GM12878 (cell line): Measurements from ENCODE around the gene PLEKHG4B.
"Not testable (repeated sequence)": the region's sequence is repeated elsewhere in the genome, so short reads cannot be mapped to it uniquely, and the experiment has no call there.

Experiments used
- ZNF384 ChIP-seq: IDR thresholded peaks from 2 replicates; pipeline ENCODE4 v1.6.1; 2012; ENCODE audit warnings: low read depth, mild to moderate bottlenecking, low read length, improper control_type of control experiment, borderline replicate concordance
- TF ChIP-seq, protein P1 (sequence below): fragments of 450-650 bp; formaldehyde crosslinking; IDR thresholded peaks from 2 replicates; pipeline ENCODE4 v1.4.0; 2020; ENCODE audit warnings: mild to moderate bottlenecking, moderate library complexity
- TF ChIP-seq, protein P2 (sequence below): fragments of 150-350 bp; IDR thresholded peaks from 2 replicates; pipeline ENCODE4 v1.6.1; 2016; ENCODE audit warnings: low read depth, low read length
- TF ChIP-seq, protein P3 (sequence below): fragments of 450-650 bp; IDR thresholded peaks from 2 replicates; pipeline ENCODE4 v1.6.1; 2017; ENCODE audit warnings: mild to moderate bottlenecking, moderate library complexity

DNA sequence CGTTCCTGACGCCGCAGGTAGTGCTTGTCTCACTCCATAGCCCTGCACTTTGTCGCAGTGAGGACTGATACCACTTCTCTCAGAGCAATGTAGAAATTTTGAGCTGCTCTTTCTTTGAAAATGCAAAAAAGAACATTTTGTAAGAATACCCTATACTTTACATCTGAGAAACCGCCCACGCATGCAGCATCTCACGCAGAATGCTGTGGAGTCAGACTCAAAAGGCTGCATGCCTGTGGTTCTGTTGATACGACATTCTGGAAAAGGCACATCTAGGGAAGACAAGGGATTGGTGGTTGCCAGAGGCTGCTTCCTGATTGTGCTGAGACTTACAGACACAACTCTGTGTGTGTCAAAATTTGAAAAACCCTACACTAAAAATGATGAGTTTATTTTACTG is 146.0 kb downstream of the PLEKHG4B start:
- TF ChIP-seq, protein P1, sequence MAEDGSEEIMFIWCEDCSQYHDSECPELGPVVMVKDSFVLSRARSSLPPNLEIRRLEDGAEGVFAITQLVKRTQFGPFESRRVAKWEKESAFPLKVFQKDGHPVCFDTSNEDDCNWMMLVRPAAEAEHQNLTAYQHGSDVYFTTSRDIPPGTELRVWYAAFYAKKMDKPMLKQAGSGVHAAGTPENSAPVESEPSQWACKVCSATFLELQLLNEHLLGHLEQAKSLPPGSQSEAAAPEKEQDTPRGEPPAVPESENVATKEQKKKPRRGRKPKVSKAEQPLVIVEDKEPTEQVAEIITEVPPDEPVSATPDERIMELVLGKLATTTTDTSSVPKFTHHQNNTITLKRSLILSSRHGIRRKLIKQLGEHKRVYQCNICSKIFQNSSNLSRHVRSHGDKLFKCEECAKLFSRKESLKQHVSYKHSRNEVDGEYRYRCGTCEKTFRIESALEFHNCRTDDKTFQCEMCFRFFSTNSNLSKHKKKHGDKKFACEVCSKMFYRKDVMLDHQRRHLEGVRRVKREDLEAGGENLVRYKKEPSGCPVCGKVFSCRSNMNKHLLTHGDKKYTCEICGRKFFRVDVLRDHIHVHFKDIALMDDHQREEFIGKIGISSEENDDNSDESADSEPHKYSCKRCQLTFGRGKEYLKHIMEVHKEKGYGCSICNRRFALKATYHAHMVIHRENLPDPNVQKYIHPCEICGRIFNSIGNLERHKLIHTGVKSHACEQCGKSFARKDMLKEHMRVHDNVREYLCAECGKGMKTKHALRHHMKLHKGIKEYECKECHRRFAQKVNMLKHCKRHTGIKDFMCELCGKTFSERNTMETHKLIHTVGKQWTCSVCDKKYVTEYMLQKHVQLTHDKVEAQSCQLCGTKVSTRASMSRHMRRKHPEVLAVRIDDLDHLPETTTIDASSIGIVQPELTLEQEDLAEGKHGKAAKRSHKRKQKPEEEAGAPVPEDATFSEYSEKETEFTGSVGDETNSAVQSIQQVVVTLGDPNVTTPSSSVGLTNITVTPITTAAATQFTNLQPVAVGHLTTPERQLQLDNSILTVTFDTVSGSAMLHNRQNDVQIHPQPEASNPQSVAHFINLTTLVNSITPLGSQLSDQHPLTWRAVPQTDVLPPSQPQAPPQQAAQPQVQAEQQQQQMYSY (CRISPR knock-in tag) = not testable (repeated sequence)
- TF ChIP-seq, protein P2, sequence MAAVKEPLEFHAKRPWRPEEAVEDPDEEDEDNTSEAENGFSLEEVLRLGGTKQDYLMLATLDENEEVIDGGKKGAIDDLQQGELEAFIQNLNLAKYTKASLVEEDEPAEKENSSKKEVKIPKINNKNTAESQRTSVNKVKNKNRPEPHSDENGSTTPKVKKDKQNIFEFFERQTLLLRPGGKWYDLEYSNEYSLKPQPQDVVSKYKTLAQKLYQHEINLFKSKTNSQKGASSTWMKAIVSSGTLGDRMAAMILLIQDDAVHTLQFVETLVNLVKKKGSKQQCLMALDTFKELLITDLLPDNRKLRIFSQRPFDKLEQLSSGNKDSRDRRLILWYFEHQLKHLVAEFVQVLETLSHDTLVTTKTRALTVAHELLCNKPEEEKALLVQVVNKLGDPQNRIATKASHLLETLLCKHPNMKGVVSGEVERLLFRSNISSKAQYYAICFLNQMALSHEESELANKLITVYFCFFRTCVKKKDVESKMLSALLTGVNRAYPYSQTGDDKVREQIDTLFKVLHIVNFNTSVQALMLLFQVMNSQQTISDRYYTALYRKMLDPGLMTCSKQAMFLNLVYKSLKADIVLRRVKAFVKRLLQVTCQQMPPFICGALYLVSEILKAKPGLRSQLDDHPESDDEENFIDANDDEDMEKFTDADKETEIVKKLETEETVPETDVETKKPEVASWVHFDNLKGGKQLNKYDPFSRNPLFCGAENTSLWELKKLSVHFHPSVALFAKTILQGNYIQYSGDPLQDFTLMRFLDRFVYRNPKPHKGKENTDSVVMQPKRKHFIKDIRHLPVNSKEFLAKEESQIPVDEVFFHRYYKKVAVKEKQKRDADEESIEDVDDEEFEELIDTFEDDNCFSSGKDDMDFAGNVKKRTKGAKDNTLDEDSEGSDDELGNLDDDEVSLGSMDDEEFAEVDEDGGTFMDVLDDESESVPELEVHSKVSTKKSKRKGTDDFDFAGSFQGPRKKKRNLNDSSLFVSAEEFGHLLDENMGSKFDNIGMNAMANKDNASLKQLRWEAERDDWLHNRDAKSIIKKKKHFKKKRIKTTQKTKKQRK = not testable (repeated sequence)
- TF ChIP-seq, protein P3, sequence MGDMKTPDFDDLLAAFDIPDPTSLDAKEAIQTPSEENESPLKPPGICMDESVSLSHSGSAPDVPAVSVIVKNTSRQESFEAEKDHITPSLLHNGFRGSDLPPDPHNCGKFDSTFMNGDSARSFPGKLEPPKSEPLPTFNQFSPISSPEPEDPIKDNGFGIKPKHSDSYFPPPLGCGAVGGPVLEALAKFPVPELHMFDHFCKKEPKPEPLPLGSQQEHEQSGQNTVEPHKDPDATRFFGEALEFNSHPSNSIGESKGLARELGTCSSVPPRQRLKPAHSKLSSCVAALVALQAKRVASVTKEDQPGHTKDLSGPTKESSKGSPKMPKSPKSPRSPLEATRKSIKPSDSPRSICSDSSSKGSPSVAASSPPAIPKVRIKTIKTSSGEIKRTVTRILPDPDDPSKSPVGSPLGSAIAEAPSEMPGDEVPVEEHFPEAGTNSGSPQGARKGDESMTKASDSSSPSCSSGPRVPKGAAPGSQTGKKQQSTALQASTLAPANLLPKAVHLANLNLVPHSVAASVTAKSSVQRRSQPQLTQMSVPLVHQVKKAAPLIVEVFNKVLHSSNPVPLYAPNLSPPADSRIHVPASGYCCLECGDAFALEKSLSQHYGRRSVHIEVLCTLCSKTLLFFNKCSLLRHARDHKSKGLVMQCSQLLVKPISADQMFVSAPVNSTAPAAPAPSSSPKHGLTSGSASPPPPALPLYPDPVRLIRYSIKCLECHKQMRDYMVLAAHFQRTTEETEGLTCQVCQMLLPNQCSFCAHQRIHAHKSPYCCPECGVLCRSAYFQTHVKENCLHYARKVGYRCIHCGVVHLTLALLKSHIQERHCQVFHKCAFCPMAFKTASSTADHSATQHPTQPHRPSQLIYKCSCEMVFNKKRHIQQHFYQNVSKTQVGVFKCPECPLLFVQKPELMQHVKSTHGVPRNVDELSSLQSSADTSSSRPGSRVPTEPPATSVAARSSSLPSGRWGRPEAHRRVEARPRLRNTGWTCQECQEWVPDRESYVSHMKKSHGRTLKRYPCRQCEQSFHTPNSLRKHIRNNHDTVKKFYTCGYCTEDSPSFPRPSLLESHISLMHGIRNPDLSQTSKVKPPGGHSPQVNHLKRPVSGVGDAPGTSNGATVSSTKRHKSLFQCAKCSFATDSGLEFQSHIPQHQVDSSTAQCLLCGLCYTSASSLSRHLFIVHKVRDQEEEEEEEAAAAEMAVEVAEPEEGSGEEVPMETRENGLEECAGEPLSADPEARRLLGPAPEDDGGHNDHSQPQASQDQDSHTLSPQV = not testable (repeated sequence)
- not testable (repeated sequence) for TF ChIP-seq ZNF384
